ENCODE data around the gene QPCTL. TPM values are rescaled to one million over a fixed set of nuclear protein-coding genes. Genes with fewer than 3 reads are reported as not detected.
"Not testable (repeated sequence)": the region's sequence is repeated elsewhere in the genome, so short reads cannot be mapped to it uniquely, and the experiment has no call there.

QPCTL gene
- polyA plus RNA-seq, 4 donors, result 4.1 to 8.7 (median 5.5) TPM

- Histone ChIP-seq H3K4me1 (ENCODE audit: control insufficient read depth in 3 of 3, insufficient read depth in 2 of 3, low read depth in 1 of 3, low read length in 2 of 3) (no peaks in the 10 kb centered on the region), H3K9me3 (ENCODE audit: control insufficient read depth in 2 of 2, insufficient read depth in 1 of 2, low read depth in 1 of 2, low read length in 1 of 2) (no peaks in the 10 kb centered on the region), H3K36me3 (ENCODE audit: control insufficient read depth in 3 of 3, insufficient read depth in 2 of 3, low read depth in 1 of 3, low read length in 3 of 3) (no peaks in the 10 kb centered on the region), H3K27me3 (ENCODE audit: control insufficient read depth in 3 of 3, insufficient read depth in 3 of 3, low read length in 3 of 3) (peaks cover 0 to 6% (median 0%) of the 10 kb centered on the region in 3 donors), H3K4me3 (ENCODE audit: low read depth in 1 of 3, low read length in 3 of 3) (no peak overlapping the region), H3K27ac (ENCODE audit: low read depth in 1 of 3, low read length in 2 of 3) (no peak overlapping the region)
- no peak for DNase-seq
- WGBS, 3 donors, result 59 to 64% (median 61%) methylated on average over 4 of the region's 4 CpGs
- FAIRE-seq, result no peak
Observed at GRCh38 chr19:45742969-45743368, 50.5 kb downstream of the QPCTL start.

GRCh38 chr19:45745606-45746005, 53.1 kb downstream of the QPCTL start:
- Histone ChIP-seq H3K4me3 (ENCODE audit: low read depth in 1 of 3, low read length in 3 of 3) (no peak overlapping the region), H3K27ac (ENCODE audit: low read depth in 1 of 3, low read length in 2 of 3) (no peak overlapping the region), H3K4me1 (ENCODE audit: control insufficient read depth in 3 of 3, insufficient read depth in 2 of 3, low read depth in 1 of 3, low read length in 2 of 3) (no peaks in the 10 kb centered on the region), H3K36me3 (ENCODE audit: control insufficient read depth in 3 of 3, insufficient read depth in 2 of 3, low read depth in 1 of 3, low read length in 3 of 3) (no peaks in the 10 kb centered on the region), H3K9me3 (ENCODE audit: control insufficient read depth in 2 of 2, insufficient read depth in 1 of 2, low read depth in 1 of 2, low read length in 1 of 2) (no peaks in the 10 kb centered on the region), H3K27me3 (ENCODE audit: control insufficient read depth in 3 of 3, insufficient read depth in 3 of 3, low read length in 3 of 3) (peaks cover 0 to 6% (median 0%) of the 10 kb centered on the region in 3 donors)
- WGBS, 3 donors, result 89 to 90% (median 89%) methylated on average over 6 of the region's 6 CpGs
- FAIRE-seq (no peak), DNase-seq (no peak)

- Histone ChIP-seq H3K27me3 (ENCODE audit: control insufficient read depth in 3 of 3, insufficient read depth in 3 of 3, low read length in 3 of 3) (peaks cover 0 to 6% (median 0%) of the 10 kb centered on the region in 3 donors), H3K4me1 (ENCODE audit: control insufficient read depth in 3 of 3, insufficient read depth in 2 of 3, low read depth in 1 of 3, low read length in 2 of 3) (no peaks in the 10 kb centered on the region), H3K9me3 (ENCODE audit: control insufficient read depth in 2 of 2, insufficient read depth in 1 of 2, low read depth in 1 of 2, low read length in 1 of 2) (no peaks in the 10 kb centered on the region), H3K36me3 (ENCODE audit: control insufficient read depth in 3 of 3, insufficient read depth in 2 of 3, low read depth in 1 of 3, low read length in 3 of 3) (no peaks in the 10 kb centered on the region), H3K27ac (ENCODE audit: low read depth in 1 of 3, low read length in 2 of 3) (no peak overlapping the region), H3K4me3 (ENCODE audit: low read depth in 1 of 3, low read length in 3 of 3) (no peak overlapping the region)
- DNase-seq (no peak), FAIRE-seq (no peak)
- 68 to 75% (median 71%) methylated on average over 5 of the region's 5 CpGs for WGBS, 3 donors
Observed at GRCh38 chr19:45746866-45747265, 54.4 kb downstream of the QPCTL start.

- no peaks in the 10 kb centered on the region for H3K4me1 ChIP-seq (ENCODE audit: control insufficient read depth in 3 of 3, insufficient read depth in 2 of 3, low read depth in 1 of 3, low read length in 2 of 3)
- FAIRE-seq (no peak), DNase-seq (no peak)
- H3K36me3 ChIP-seq (ENCODE audit: control insufficient read depth in 3 of 3, insufficient read depth in 2 of 3, low read depth in 1 of 3, low read length in 3 of 3), result no peaks in the 10 kb centered on the region
- no peak overlapping the region for H3K27ac ChIP-seq (ENCODE audit: low read depth in 1 of 3, low read length in 2 of 3)
- peaks cover 0 to 6% (median 0%) of the 10 kb centered on the region in 3 donors for H3K27me3 ChIP-seq (ENCODE audit: control insufficient read depth in 3 of 3, insufficient read depth in 3 of 3, low read length in 3 of 3)
- 46 to 67% (median 56%) methylated on average over 5 of the region's 5 CpGs for WGBS, 3 donors
- H3K9me3 ChIP-seq (ENCODE audit: control insufficient read depth in 2 of 2, insufficient read depth in 1 of 2, low read depth in 1 of 2, low read length in 1 of 2), result no peaks in the 10 kb centered on the region
- no peak overlapping the region for H3K4me3 ChIP-seq (ENCODE audit: low read depth in 1 of 3, low read length in 3 of 3)
Observed at GRCh38 chr19:45747513-45747912, 55.0 kb downstream of the QPCTL start.

GRCh38 chr19:45751483-45751882, 59.0 kb downstream of the QPCTL start:
- WGBS, 3 donors, result 83 to 89% (median 88%) methylated on average over 9 to 10 of the region's 10 CpGs
- H3K36me3 ChIP-seq (ENCODE audit: control insufficient read depth in 3 of 3, insufficient read depth in 2 of 3, low read depth in 1 of 3, low read length in 3 of 3); H3K27me3 ChIP-seq (ENCODE audit: control insufficient read depth in 3 of 3, insufficient read depth in 3 of 3, low read length in 3 of 3); FAIRE-seq; H3K9me3 ChIP-seq (ENCODE audit: control insufficient read depth in 2 of 2, insufficient read depth in 1 of 2, low read depth in 1 of 2, low read length in 1 of 2); H3K4me1 ChIP-seq (ENCODE audit: control insufficient read depth in 3 of 3, insufficient read depth in 2 of 3, low read depth in 1 of 3, low read length in 2 of 3); H3K4me3 ChIP-seq (ENCODE audit: low read depth in 1 of 3, low read length in 3 of 3); H3K27ac ChIP-seq (ENCODE audit: low read depth in 1 of 3, low read length in 2 of 3); DNase-seq: not testable (repeated sequence)

- DNase-seq (no peak), FAIRE-seq (no peak)
- H3K36me3 ChIP-seq (ENCODE audit: control insufficient read depth in 3 of 3, insufficient read depth in 2 of 3, low read depth in 1 of 3, low read length in 3 of 3), result no peaks in the 10 kb centered on the region
- peaks cover 0 to under 1% of the 10 kb centered on the region in 2 donors for H3K9me3 ChIP-seq (ENCODE audit: control insufficient read depth in 2 of 2, insufficient read depth in 1 of 2, low read depth in 1 of 2, low read length in 1 of 2)
- H3K27me3 ChIP-seq (ENCODE audit: control insufficient read depth in 3 of 3, insufficient read depth in 3 of 3, low read length in 3 of 3), result no peaks in the 10 kb centered on the region
- H3K4me1 ChIP-seq (ENCODE audit: control insufficient read depth in 3 of 3, insufficient read depth in 2 of 3, low read depth in 1 of 3, low read length in 2 of 3), result no peaks in the 10 kb centered on the region
- WGBS, 3 donors, result 92 to 95% (median 94%) methylated on average over 12 of the region's 12 CpGs
- H3K27ac ChIP-seq (ENCODE audit: low read depth in 1 of 3, low read length in 2 of 3), result no peak overlapping the region
- no peak overlapping the region for H3K4me3 ChIP-seq (ENCODE audit: low read depth in 1 of 3, low read length in 3 of 3)
Observed at GRCh38 chr19:45752639-45753038, 60.2 kb downstream of the QPCTL start.

GRCh38 chr19:45753548-45753947, 61.1 kb downstream of the QPCTL start:
- Histone ChIP-seq H3K4me1 (ENCODE audit: control insufficient read depth in 3 of 3, insufficient read depth in 2 of 3, low read depth in 1 of 3, low read length in 2 of 3) (no peaks in the 10 kb centered on the region), H3K36me3 (ENCODE audit: control insufficient read depth in 3 of 3, insufficient read depth in 2 of 3, low read depth in 1 of 3, low read length in 3 of 3) (no peaks in the 10 kb centered on the region), H3K9me3 (ENCODE audit: control insufficient read depth in 2 of 2, insufficient read depth in 1 of 2, low read depth in 1 of 2, low read length in 1 of 2) (peaks cover 0 to 3% of the 10 kb centered on the region in 2 donors), H3K27me3 (ENCODE audit: control insufficient read depth in 3 of 3, insufficient read depth in 3 of 3, low read length in 3 of 3) (no peaks in the 10 kb centered on the region), H3K4me3 (ENCODE audit: low read depth in 1 of 3, low read length in 3 of 3) (no peak overlapping the region), H3K27ac (ENCODE audit: low read depth in 1 of 3, low read length in 2 of 3) (no peak overlapping the region)
- WGBS, 3 donors, result 65 to 72% (median 67%) methylated on average over 6 of the region's 6 CpGs
- DNase-seq (no peak), FAIRE-seq (no peak)

Other genes starting within 250 kb of the QPCTL start
- 10 to 100 TPM in 2 of 4 donors, 1 to 10 TPM in 1, under 1 TPM in 1; 0.89 to 82.1 (median 10.6) TPM for gene FOSB, start 224.7 kb upstream of the QPCTL start, polyA plus RNA-seq
- gene RTN2, start 195.6 kb upstream of the QPCTL start, polyA plus RNA-seq, result 1 to 10 TPM; 1.6 to 9.1 (median 2.7) TPM
- 1 to 10 TPM in 3 of 4 donors, under 1 TPM in 1; 0.65 to 1.9 (median 1.5) TPM for gene PPM1N, start 194.2 kb upstream of the QPCTL start, polyA plus RNA-seq
- gene VASP, start 185.2 kb upstream of the QPCTL start, polyA plus RNA-seq, result 100 to 1,000 TPM in 2 of 4 donors, 10 to 100 TPM in 2; 50.4 to 132 (median 111) TPM
- gene OPA3, start 107.9 kb upstream of the QPCTL start, polyA plus RNA-seq, result 1 to 10 TPM; 4.5 to 9.4 (median 6.4) TPM
- gene GPR4, start 90.5 kb upstream of the QPCTL start, polyA plus RNA-seq, result 1 to 10 TPM in 1 of 4 donors, under 1 TPM in 3; 0.22 to 3.8 (median 0.51) TPM
- 10 to 100 TPM; 18.9 to 39.9 (median 20.8) TPM for gene EML2, start 53.3 kb upstream of the QPCTL start, polyA plus RNA-seq
- 1 to 10 TPM in 2 of 4 donors, under 1 TPM in 2; 0.67 to 9.1 (median 0.97) TPM for gene GIPR, start 24.4 kb upstream of the QPCTL start, polyA plus RNA-seq
- 100 to 1,000 TPM; 209 to 422 (median 250) TPM for gene SNRPD2, start 713 bp upstream of the QPCTL start, polyA plus RNA-seq
- 10 to 100 TPM in 1 of 4 donors, 1 to 10 TPM in 3; 5.4 to 16.6 (median 9.3) TPM for gene FBXO46, start 38.2 kb downstream of the QPCTL start, polyA plus RNA-seq
- not detected for gene MEIOSIN, start 40.8 kb downstream of the QPCTL start, polyA plus RNA-seq
- 10 to 100 TPM in 1 of 4 donors, 1 to 10 TPM in 3; 1.6 to 12.4 (median 6.3) TPM for gene SIX5, start 76.6 kb downstream of the QPCTL start, polyA plus RNA-seq
- gene DMPK, start 89.8 kb downstream of the QPCTL start, polyA plus RNA-seq, result 10 to 100 TPM; 12.7 to 42.2 (median 21.6) TPM
- 10 to 100 TPM in 2 of 4 donors, 1 to 10 TPM in 2; 4.6 to 20.9 (median 11.9) TPM for gene DMWD, start 100.2 kb downstream of the QPCTL start, polyA plus RNA-seq
- under 1 TPM in 2 of 4 donors, not detected in 2; 0.01 to 0.07 TPM for gene RSPH6A, start 122.6 kb downstream of the QPCTL start, polyA plus RNA-seq
- 100 to 1,000 TPM in 1 of 4 donors, 10 to 100 TPM in 3; 64.8 to 106 (median 72.4) TPM for gene SYMPK, start 170.5 kb downstream of the QPCTL start, polyA plus RNA-seq
- gene FOXA3, start 171.7 kb downstream of the QPCTL start, polyA plus RNA-seq, result 10 to 100 TPM; 15.7 to 33.6 (median 23.1) TPM
- gene IRF2BP1, start 193.5 kb downstream of the QPCTL start, polyA plus RNA-seq, result 10 to 100 TPM; 14.5 to 22.5 (median 15.7) TPM
- 10 to 100 TPM in 1 of 4 donors, 1 to 10 TPM in 3; 4.8 to 10.7 (median 8.4) TPM for gene MYPOP, start 209.9 kb downstream of the QPCTL start, polyA plus RNA-seq
- not detected for gene NANOS2, start 222.1 kb downstream of the QPCTL start, polyA plus RNA-seq